Suprapubic skin (tissue), 4 donors: ENCODE results near the gene MED13L.

Source experiments
- CTCF ChIP-seq, 2 donors: fragments of 200-600 bp in 1 of 2; fragments of 450-650 bp in 1 of 2; sonication (generic) in 1 of 2; IDR thresholded peaks; one replicate each; pipeline ENCODE4 v1.5.1; 2016 to 2019; ENCODE audit warnings: antibody characterized with exemption in 2 of 2, mild to moderate bottlenecking in 1 of 2, moderate library complexity in 1 of 2
- EP300 ChIP-seq: sonication (generic); formaldehyde crosslinking; IDR thresholded peaks from one replicate; pipeline ENCODE4 v1.6.1; 2017; ENCODE audit warnings: antibody characterized with exemption
- POLR2A ChIP-seq, 2 donors: fragments of 450-650 bp; IDR thresholded peaks; one replicate each; pipeline ENCODE4 v1.6.1; 2017; ENCODE audit warnings: antibody characterized with exemption in 2 of 2, mild to moderate bottlenecking in 2 of 2, moderate library complexity in 2 of 2
- POLR2AphosphoS5 ChIP-seq, 3 donors: sonication (generic); formaldehyde crosslinking; IDR thresholded peaks; one replicate each; pipeline ENCODE4 v1.6.1; 2017; ENCODE audit warnings: antibody characterized with exemption in 3 of 3

DNA sequence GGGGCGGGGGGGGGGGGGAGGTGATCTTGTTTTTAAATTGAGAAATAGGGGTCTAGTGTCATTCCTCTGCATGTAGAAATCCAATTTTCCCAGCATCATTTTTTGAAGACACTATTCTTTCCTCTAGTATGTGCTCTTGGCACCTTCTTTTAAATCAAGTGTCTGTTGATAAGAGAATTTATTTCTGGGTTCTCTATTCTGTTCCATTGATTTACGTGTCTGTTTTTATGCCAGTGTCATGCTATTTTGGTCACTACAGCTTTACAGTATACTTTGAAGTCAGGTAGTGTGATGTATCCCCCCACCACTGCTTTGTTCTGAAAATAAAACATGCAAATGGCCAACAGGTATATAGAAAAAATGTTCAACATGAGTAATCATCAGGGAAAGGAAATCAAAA is 252.7 kb downstream of the MED13L start:
- TF ChIP-seq POLR2AphosphoS5 (IDR thresholded peaks at IDR 0.05) = no peak
- no peak for TF ChIP-seq CTCF (IDR thresholded peaks at IDR 0.05)
- TF ChIP-seq POLR2A (IDR thresholded peaks at IDR 0.05) = no peak
- no peak for TF ChIP-seq EP300
